K562 (cell line): ENCODE measurements around the gene C1orf56. TPM values are rescaled to one million over a fixed set of nuclear protein-coding genes. Genes with fewer than 3 reads are reported as not detected.

ENCODE experiments used
- CHD2 ChIP-seq: IDR thresholded peaks from 2 replicates; pipeline ENCODE4 v1.6.1; 2011; ENCODE audit warnings: low read depth, low read length
- CUX1 ChIP-seq: fragments of 200-800 bp; sonication (Bioruptor generic); IDR thresholded peaks from 2 replicates; pipeline ENCODE4 v1.6.1; 2016; ENCODE audit warnings: missing genetic modification characterization, missing compliant biosample characterization
- JUNB ChIP-seq: fragments of 450-650 bp; formaldehyde crosslinking; conservative IDR thresholded peaks from 2 replicates; pipeline ENCODE4 v1.4.0; 2020; ENCODE audit warnings: mild to moderate bottlenecking
- NCOR1 ChIP-seq: fragments of 450-650 bp; IDR thresholded peaks from 2 replicates; pipeline ENCODE4 v1.6.1; 2016; ENCODE audit warnings: mild to moderate bottlenecking, moderate library complexity
- REST ChIP-seq, 2 experiments: fragments of 450-650 bp; formaldehyde crosslinking in 1 of 2; IDR thresholded peaks; 2 replicates each; pipeline versions ENCODE4 v1.4.0 to v1.6.1; 2014 to 2020; ENCODE audit warnings: mild to moderate bottlenecking in 2 of 2, borderline replicate concordance in 1 of 2, low read depth in 1 of 2
- RNF219 ChIP-seq: fragments of 250-450 bp; sonication (Bioruptor Pico); IDR thresholded peaks from 2 replicates; pipeline ENCODE4 v1.5.0; 2022; ENCODE audit warnings: mild to moderate bottlenecking
- ZBED1 ChIP-seq: IDR thresholded peaks from 2 replicates; pipeline ENCODE4 v1.6.1; 2014
- ZNF175 ChIP-seq: fragments of 200-800 bp; sonication (Bioruptor generic); IDR thresholded peaks from 2 replicates; pipeline ENCODE4 v1.6.1; 2016; ENCODE audit warnings: low read depth, mild to moderate bottlenecking, missing genetic modification characterization, missing compliant biosample characterization
- ZNF184 ChIP-seq: sonication (generic); formaldehyde crosslinking; IDR thresholded peaks from 2 replicates; pipeline ENCODE4 v1.5.0; 2020; ENCODE audit warnings: missing genetic modification reagents
- ZNF57 ChIP-seq: fragments of 450-650 bp; formaldehyde crosslinking; IDR thresholded peaks from 2 replicates; pipeline ENCODE4 v1.4.0; 2020; ENCODE audit warnings: mild to moderate bottlenecking, moderate library complexity
- polyA plus RNA-seq, 8 experiments: library from polyadenylated mRNA; depleted of rRNA in 4 of 8; stranded (reverse) in 5 of 8; unstranded in 3 of 8; fragments of >200 nt; fragmentation: Nextera tagmentation in 2 of 8; fragmentation: Illumina TruSeq in 1 of 8; extraction: Ambion mirVana in 2 of 8; extraction: Trizol in 1 of 8; gene quantifications; 2 replicates each; pipeline versions ENCODE4 v1.2.1 to v1.2.3, GENCODE V29; 2011 to 2014; ENCODE audit warnings: inconsistent platforms in 1 of 8, missing spikeins in 1 of 8
- total RNA-seq, 7 experiments: library from RNA; depleted of rRNA in 6 of 7; stranded (reverse); fragments of >200 nt in 6 of 7; fragmentation: Illumina TruSeq in 2 of 7; extraction: Trizol in 2 of 7; gene quantifications; 2 replicates each; pipeline versions ENCODE4 v1.2.1 to v1.2.3, GENCODE V29; 2011 to 2021; ENCODE audit warnings: low replicate concordance in 1 of 7
- TF ChIP-seq, protein P1 (sequence below): sonication (generic); IDR thresholded peaks from 2 replicates; pipeline ENCODE4 v1.6.1; 2016

The C1orf56 gene
- total and polyA plus RNA-seq, 9 of the 15 experiments (the other 6 are each of a cell fraction or from before 2014, with no cell fraction given) = 0.18 to 15.7 (median 1.1) TPM

- no peak for TF ChIP-seq CUX1
- TF ChIP-seq RNF219 (CRISPR knock-in tag) = no peak
- no peak for TF ChIP-seq CHD2
- TF ChIP-seq JUNB = no peak
- no peak for TF ChIP-seq ZNF184
- TF ChIP-seq, protein P1, sequence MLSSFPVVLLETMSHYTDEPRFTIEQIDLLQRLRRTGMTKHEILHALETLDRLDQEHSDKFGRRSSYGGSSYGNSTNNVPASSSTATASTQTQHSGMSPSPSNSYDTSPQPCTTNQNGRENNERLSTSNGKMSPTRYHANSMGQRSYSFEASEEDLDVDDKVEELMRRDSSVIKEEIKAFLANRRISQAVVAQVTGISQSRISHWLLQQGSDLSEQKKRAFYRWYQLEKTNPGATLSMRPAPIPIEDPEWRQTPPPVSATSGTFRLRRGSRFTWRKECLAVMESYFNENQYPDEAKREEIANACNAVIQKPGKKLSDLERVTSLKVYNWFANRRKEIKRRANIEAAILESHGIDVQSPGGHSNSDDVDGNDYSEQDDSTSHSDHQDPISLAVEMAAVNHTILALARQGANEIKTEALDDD = no peak
- TF ChIP-seq REST (IDR thresholded peaks at IDR 0.05; ENCODE audit: borderline replicate concordance) = no peak
- no peak for TF ChIP-seq REST (CRISPR knock-in tag; IDR thresholded peaks at IDR 0.05; ENCODE audit: low read depth)
- peak; percentile 82 for TF ChIP-seq NCOR1
- TF ChIP-seq ZNF175 = no peak; the same call in 1 of the 2 replicates
- TF ChIP-seq ZBED1 = no peak
- no peak for TF ChIP-seq ZNF57 (CRISPR knock-in tag)
Observed at GRCh38 chr1:151054971-151055547, 7.5 kb downstream of the C1orf56 start (continued).
